Measurements from ENCODE around the gene HLA-C.
A peak's percentile ranks its signal among the peaks of the same experiment; 100 is the strongest.
"Not testable (repeated sequence)": the region's sequence is repeated elsewhere in the genome, so short reads cannot be mapped to it uniquely, and the experiment has no call there.

HLA-C gene

GRCh38 chr6:31299511-31299910, 27.6 kb upstream of the HLA-C start:
- Histone ChIP-seq H3K4me1 (ENCODE audit: insufficient read depth, low read length) (no peaks in the 10 kb centered on the region), H3K9me3 (ENCODE audit: insufficient read depth, low read depth, low read length) (peaks cover 6% of the 10 kb centered on the region; the same call in 1 of the 2 replicates), H3K4me3 (ENCODE audit: low read length) (no peak overlapping the region), H3K36me3 (ENCODE audit: insufficient read depth, low read depth, low read length) (no peaks in the 10 kb centered on the region), H3K9ac (ENCODE audit: low read depth, low read length) (no peak overlapping the region), H3K27me3 (ENCODE audit: insufficient read depth, low read length) (peaks cover 14% of the 10 kb centered on the region), H3K27ac (ENCODE audit: low read length) (no peak overlapping the region)

- no peak overlapping the region for H3K9ac ChIP-seq (ENCODE audit: low read depth, low read length)
- H3K36me3 ChIP-seq (ENCODE audit: insufficient read depth, low read depth, low read length), result no peaks in the 10 kb centered on the region
- H3K27ac ChIP-seq (ENCODE audit: low read length), result no peak overlapping the region
- no peak overlapping the region for H3K4me3 ChIP-seq (ENCODE audit: low read length)
- peaks cover 20% of the 10 kb centered on the region for H3K27me3 ChIP-seq (ENCODE audit: insufficient read depth, low read length)
- no peaks in the 10 kb centered on the region; the same call in 1 of the 2 replicates for H3K4me1 ChIP-seq (ENCODE audit: insufficient read depth, low read length)
- H3K9me3 ChIP-seq (ENCODE audit: insufficient read depth, low read depth, low read length), result peaks cover 6% of the 10 kb centered on the region; the same call in 1 of the 2 replicates
Measured at GRCh38 chr6:31294056-31294455, 22.2 kb upstream of the HLA-C start.

- Histone ChIP-seq H3K4me1 (ENCODE audit: insufficient read depth, low read length) (no peaks in the 10 kb centered on the region; the same call in 1 of the 2 replicates), H3K36me3 (ENCODE audit: insufficient read depth, low read depth, low read length) (no peaks in the 10 kb centered on the region), H3K27me3 (ENCODE audit: insufficient read depth, low read length) (peaks cover 20% of the 10 kb centered on the region), H3K27ac (ENCODE audit: low read length) (no peak overlapping the region), H3K9me3 (ENCODE audit: insufficient read depth, low read depth, low read length) (peaks cover 6% of the 10 kb centered on the region; the same call in 1 of the 2 replicates), H3K9ac (ENCODE audit: low read depth, low read length) (no peak overlapping the region), H3K4me3 (ENCODE audit: low read length) (no peak overlapping the region)
Measured at GRCh38 chr6:31293343-31293742, 21.5 kb upstream of the HLA-C start.

DNA sequence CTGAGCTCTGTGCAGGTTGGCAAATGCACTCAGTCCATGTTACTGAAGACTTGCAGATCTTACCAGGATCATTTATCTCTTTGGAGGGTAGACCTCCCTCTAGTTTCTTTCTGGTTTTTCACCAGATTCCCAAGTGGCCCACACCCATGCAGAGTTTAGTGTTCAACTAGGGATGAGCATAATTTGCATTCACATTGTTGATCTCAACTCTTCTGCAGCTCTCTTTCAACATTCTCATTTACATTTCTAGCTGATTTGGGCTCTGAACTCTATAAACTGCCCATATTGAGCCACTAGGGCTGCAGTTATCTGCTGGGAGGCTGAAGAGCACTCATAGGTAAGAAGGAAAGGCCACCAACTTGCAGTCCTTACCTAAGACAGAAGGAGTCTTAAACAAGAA, 17.9 kb upstream of the HLA-C start:
- no peak overlapping the region for H3K27ac ChIP-seq (ENCODE audit: low read length)
- H3K36me3 ChIP-seq (ENCODE audit: insufficient read depth, low read depth, low read length), result no peaks in the 10 kb centered on the region
- H3K27me3 ChIP-seq (ENCODE audit: insufficient read depth, low read length), result peaks cover 9% of the 10 kb centered on the region
- H3K9ac ChIP-seq (ENCODE audit: low read depth, low read length), result no peak overlapping the region
- no peaks in the 10 kb centered on the region for H3K9me3 ChIP-seq (ENCODE audit: insufficient read depth, low read depth, low read length)
- no peak overlapping the region for H3K4me3 ChIP-seq (ENCODE audit: low read length)
- no peaks in the 10 kb centered on the region; the same call in 1 of the 2 replicates for H3K4me1 ChIP-seq (ENCODE audit: insufficient read depth, low read length)

- Histone ChIP-seq H3K9ac (ENCODE audit: low read depth, low read length) (no peak overlapping the region), H3K27ac (ENCODE audit: low read length) (no peak overlapping the region), H3K27me3 (ENCODE audit: insufficient read depth, low read length) (no peaks in the 10 kb centered on the region), H3K9me3 (ENCODE audit: insufficient read depth, low read depth, low read length) (no peaks in the 10 kb centered on the region), H3K4me1 (ENCODE audit: insufficient read depth, low read length) (no peaks in the 10 kb centered on the region; the same call in 1 of the 2 replicates), H3K4me3 (ENCODE audit: low read length) (no peak overlapping the region), H3K36me3 (ENCODE audit: insufficient read depth, low read depth, low read length) (no peaks in the 10 kb centered on the region)
Measured at GRCh38 chr6:31287619-31288018, 15.7 kb upstream of the HLA-C start.

DNA sequence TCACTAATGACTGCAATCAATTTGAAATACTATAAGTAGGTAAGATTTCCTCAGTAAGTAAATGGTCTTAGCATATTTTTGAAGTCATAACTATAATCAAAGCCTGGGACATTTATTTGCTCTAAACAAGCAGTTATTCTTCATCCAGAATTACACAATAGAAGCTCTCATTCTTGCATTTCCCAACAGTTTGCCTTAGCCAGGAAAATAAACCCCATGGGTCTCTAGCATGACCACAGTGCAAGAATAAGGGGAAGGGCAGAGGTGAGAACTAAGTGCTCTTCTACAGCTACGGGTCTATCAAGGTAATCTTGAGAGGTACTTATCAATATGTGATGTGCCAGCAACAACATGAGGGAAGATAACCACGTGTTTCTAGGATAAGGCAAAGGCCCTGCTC, 14.1 kb upstream of the HLA-C start:
- no peaks in the 10 kb centered on the region for H3K36me3 ChIP-seq (ENCODE audit: insufficient read depth, low read depth, low read length)
- H3K9ac ChIP-seq (ENCODE audit: low read depth, low read length), result no peak overlapping the region
- H3K27ac ChIP-seq (ENCODE audit: low read length), result no peak overlapping the region
- H3K9me3 ChIP-seq (ENCODE audit: insufficient read depth, low read depth, low read length), result no peaks in the 10 kb centered on the region
- no peaks in the 10 kb centered on the region for H3K27me3 ChIP-seq (ENCODE audit: insufficient read depth, low read length)
- no peaks in the 10 kb centered on the region; the same call in 1 of the 2 replicates for H3K4me1 ChIP-seq (ENCODE audit: insufficient read depth, low read length)
- no peak overlapping the region for H3K4me3 ChIP-seq (ENCODE audit: low read length)

DNA sequence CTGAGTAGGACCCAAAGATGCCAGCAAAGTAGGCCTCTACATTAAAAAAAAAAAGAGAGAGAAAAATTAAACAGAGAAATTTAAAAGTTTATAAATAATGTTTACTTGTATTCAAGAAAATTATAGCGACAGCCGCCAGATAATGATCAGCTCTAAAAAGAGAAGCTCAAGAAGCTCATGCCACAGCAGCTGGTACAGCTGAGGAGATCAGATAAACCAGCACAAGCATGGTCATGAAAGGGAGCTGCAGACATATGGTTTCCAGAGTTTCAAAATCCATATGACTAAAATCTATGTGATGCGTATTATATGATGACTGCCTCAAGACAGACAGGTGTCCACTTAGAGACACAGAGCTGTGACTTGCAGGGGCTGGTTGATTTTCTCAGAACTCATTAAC, 13.6 kb upstream of the HLA-C start:
- Histone ChIP-seq H3K27me3 (ENCODE audit: insufficient read depth, low read length) (no peaks in the 10 kb centered on the region), H3K36me3 (ENCODE audit: insufficient read depth, low read depth, low read length) (no peaks in the 10 kb centered on the region), H3K27ac (ENCODE audit: low read length) (no peak overlapping the region), H3K4me1 (ENCODE audit: insufficient read depth, low read length) (no peaks in the 10 kb centered on the region; the same call in 1 of the 2 replicates), H3K4me3 (ENCODE audit: low read length) (no peak overlapping the region), H3K9ac (ENCODE audit: low read depth, low read length) (no peak overlapping the region), H3K9me3 (ENCODE audit: insufficient read depth, low read depth, low read length) (no peaks in the 10 kb centered on the region)

DNA sequence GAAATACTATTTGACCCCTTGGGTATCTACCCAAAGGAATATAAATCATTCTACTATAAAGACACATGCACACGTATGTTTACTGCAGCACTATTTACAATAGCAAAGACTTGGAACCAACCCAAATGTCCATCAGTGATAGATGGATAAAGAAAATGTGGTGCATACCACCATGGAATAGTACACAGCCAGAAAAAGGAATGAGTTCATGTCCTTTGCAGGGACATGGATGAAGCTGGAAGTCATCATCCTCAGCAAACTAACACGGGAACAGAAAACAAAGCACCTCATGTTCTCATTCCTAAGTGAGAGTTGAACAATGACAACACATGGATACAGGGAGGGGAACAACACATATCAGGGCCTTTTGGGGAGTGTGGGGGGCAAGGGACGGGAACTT, 7.8 kb upstream of the HLA-C start:
- not testable (repeated sequence) for H3K9ac ChIP-seq (ENCODE audit: low read depth, low read length); H3K27ac ChIP-seq (ENCODE audit: low read length); H3K9me3 ChIP-seq (ENCODE audit: insufficient read depth, low read depth, low read length); H3K36me3 ChIP-seq (ENCODE audit: insufficient read depth, low read depth, low read length); H3K4me1 ChIP-seq (ENCODE audit: insufficient read depth, low read length); H3K4me3 ChIP-seq (ENCODE audit: low read length)
- H3K27me3 ChIP-seq (ENCODE audit: insufficient read depth, low read length), result peaks cover 27% of the 10 kb centered on the region

DNA sequence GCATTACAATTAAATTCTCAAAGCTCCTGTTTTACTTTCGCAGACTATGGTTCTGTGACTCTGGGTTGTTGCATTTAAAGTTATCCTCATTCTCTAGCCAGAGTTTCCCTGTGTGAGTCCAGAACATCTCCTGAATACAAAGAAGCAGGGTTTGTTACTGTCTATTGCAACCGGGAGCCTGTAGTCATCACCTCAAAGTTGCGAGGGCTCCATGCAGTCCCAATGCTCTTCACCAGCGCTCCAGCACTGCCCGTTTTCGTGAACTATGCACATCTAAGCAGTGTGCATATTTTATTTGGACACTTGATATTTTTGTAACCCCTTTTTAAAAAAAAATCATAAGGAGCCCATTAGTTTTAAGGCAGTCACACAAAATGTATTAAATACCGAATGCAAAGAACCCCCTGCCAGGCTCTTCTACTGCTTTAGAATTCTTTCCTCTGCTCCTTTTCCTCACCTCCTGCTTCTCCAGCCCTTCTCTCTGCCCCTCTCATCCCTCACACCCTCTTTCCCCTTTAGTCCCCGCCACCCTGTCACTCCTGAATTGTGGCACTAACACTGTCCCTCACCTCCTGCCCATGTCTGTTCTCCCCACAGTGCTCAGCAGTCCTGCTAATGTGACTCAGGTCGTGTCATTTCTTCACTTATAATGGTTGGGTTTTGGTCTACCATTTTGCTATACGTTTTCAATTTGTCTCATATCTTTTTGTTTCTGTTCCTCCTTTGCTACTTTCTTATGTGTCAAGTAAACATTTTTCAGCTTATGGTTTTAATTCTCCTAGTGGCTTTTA, 1.1 kb upstream of the HLA-C start:
- Histone ChIP-seq H3K27ac (ENCODE audit: low read length) (no peak overlapping the region), H3K9ac (ENCODE audit: low read depth, low read length) (no peak overlapping the region), H3K36me3 (ENCODE audit: insufficient read depth, low read depth, low read length) (no peaks in the 10 kb centered on the region), H3K27me3 (ENCODE audit: insufficient read depth, low read length) (peaks cover 56% of the 10 kb centered on the region), H3K4me1 (ENCODE audit: insufficient read depth, low read length) (peaks cover 3% of the 10 kb centered on the region; the same call in 1 of the 2 replicates), H3K9me3 (ENCODE audit: insufficient read depth, low read depth, low read length) (no peaks in the 10 kb centered on the region), H3K4me3 (ENCODE audit: low read length) (peak overlapping the region; percentile 64)

GRCh38 chr6:31272436-31272835, 544 bp upstream of the HLA-C start:
- Histone ChIP-seq H3K4me3 (ENCODE audit: low read length) (peak overlapping the region; percentile 64), H3K4me1 (ENCODE audit: insufficient read depth, low read length) (peaks cover 3% of the 10 kb centered on the region; the same call in 1 of the 2 replicates), H3K27ac (ENCODE audit: low read length) (no peak overlapping the region), H3K9me3 (ENCODE audit: insufficient read depth, low read depth, low read length) (no peaks in the 10 kb centered on the region), H3K9ac (ENCODE audit: low read depth, low read length) (peak overlapping the region; percentile 45; the same call in 1 of the 2 replicates), H3K36me3 (ENCODE audit: insufficient read depth, low read depth, low read length) (no peaks in the 10 kb centered on the region), H3K27me3 (ENCODE audit: insufficient read depth, low read length) (peaks cover 54% of the 10 kb centered on the region)

DNA sequence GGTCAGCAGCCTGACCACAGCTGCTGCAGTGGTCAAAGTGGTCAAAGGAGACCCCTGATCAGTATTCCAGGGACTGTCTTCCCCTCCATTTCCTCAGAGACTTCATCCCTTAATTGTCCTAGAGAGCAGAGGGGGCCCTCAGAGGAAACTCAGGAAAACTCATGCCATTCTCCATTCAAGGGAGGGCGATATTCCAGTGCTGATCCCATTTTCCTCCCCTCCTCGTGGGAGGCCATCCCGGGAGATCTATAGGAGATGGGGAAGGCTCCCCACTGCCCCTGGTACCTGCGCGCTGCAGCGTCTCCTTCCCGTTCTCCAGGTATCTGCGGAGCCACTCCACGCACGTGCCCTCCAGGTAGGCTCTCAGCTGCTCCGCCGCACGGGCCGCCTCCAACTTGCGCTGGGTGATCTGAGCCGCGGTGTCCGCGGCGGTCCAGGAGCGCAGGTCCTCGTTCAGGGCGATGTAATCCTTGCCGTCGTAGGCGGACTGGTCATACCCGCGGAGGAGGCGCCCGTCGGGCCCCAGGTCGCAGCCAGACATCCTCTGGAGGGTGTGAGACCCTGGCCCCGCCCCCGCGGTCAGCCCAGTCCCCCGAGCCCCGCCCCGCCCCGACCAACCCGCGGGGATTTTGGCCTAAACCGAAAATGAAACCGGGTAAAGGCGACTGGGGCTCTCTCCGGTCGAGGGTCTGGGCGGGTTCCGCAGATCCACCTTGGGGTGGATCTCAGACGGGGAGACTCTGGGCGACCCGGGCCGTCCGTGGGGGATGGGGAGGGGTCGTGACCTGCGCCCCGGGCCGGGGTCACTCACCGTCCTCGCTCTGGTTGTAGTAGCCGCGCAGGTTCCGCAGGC, 878 bp downstream of the HLA-C start:
- Histone ChIP-seq H3K9ac (ENCODE audit: low read depth, low read length) (no peak overlapping the region), H3K27ac (ENCODE audit: low read length) (no peak overlapping the region), H3K4me3 (ENCODE audit: low read length) (peak overlapping the region; percentile 64), H3K4me1 (ENCODE audit: insufficient read depth, low read length) (peaks cover 3% of the 10 kb centered on the region; the same call in 1 of the 2 replicates), H3K9me3 (ENCODE audit: insufficient read depth, low read depth, low read length) (no peaks in the 10 kb centered on the region), H3K36me3 (ENCODE audit: insufficient read depth, low read depth, low read length) (no peaks in the 10 kb centered on the region), H3K27me3 (ENCODE audit: insufficient read depth, low read length) (peaks cover 39% of the 10 kb centered on the region)
